DND-41 (cell line): Measurements from ENCODE around the gene PIGS.

Experiments used
- ATAC-seq: fragments of 200-7000 bp; cut with Tn5 transposase; 3 replicates; pipeline ENCODE4 v1.9.1; 2021; ENCODE audit warnings: low read depth; ENCODE audit not compliant: insufficient read depth
- DNase-seq: peaks from one replicate; pipeline ENCODE4 v3.0.0-alpha.2; 2020
- H2AFZ ChIP-seq: 2 replicates; pipeline ENCODE4 v1.6.0; 2012; ENCODE audit warnings: low read depth, low read length
- H3K27ac ChIP-seq: 2 replicates; pipeline ENCODE4 v1.5.1; 2012; ENCODE audit warnings: low read length, inconsistent platforms
- H3K27me3 ChIP-seq: fragments of 200-600 bp; sonication (generic); 2 replicates; pipeline ENCODE4 v1.6.0; 2012; ENCODE audit warnings: low read length, mild to moderate bottlenecking, inconsistent platforms; ENCODE audit not compliant: insufficient read depth, poor library complexity
- H3K36me3 ChIP-seq: 2 replicates; pipeline ENCODE4 v1.5.1; 2012; ENCODE audit warnings: low read length, inconsistent platforms; ENCODE audit not compliant: insufficient read depth
- H3K4me1 ChIP-seq: 2 replicates; pipeline ENCODE4 v1.5.1; 2012; ENCODE audit warnings: mild to moderate bottlenecking, low read length; ENCODE audit not compliant: insufficient read depth
- H3K4me2 ChIP-seq: 2 replicates; pipeline ENCODE4 v1.6.0; 2012; ENCODE audit warnings: mild to moderate bottlenecking, moderate library complexity, low read length, inconsistent platforms; ENCODE audit not compliant: insufficient read depth
- H3K4me3 ChIP-seq, 2 experiments: fragments of 200-600 bp in 1 of 2; shearing (Covaris generic) in 1 of 2; 2 replicates each; pipeline ENCODE4 v1.5.1; 2012 to 2016; ENCODE audit warnings: inconsistent platforms in 2 of 2, low read length in 2 of 2, mild to moderate bottlenecking in 2 of 2, low read depth in 1 of 2, moderate library complexity in 1 of 2
- H3K79me2 ChIP-seq: 2 replicates; pipeline ENCODE4 v1.6.0; 2012; ENCODE audit warnings: low read length, inconsistent platforms; ENCODE audit not compliant: insufficient read depth
- H3K9ac ChIP-seq: 2 replicates; pipeline ENCODE4 v1.6.0; 2012; ENCODE audit warnings: low read depth, mild to moderate bottlenecking, inconsistent platforms, low read length, moderate library complexity
- H3K9me3 ChIP-seq: 2 replicates; pipeline ENCODE4 v1.5.1; 2012; ENCODE audit warnings: low read length, moderate library complexity, mild to moderate bottlenecking, inconsistent platforms; ENCODE audit not compliant: insufficient read depth, severe bottlenecking
- H4K20me1 ChIP-seq: 2 replicates; pipeline ENCODE4 v1.6.0; 2012; ENCODE audit warnings: low read length; ENCODE audit not compliant: insufficient read depth
- CTCF ChIP-seq: IDR thresholded peaks from 2 replicates; pipeline ENCODE4 v1.5.1; 2012; ENCODE audit warnings: borderline replicate concordance, low read length, moderate library complexity, mild to moderate bottlenecking; ENCODE audit not compliant: poor library complexity, severe bottlenecking; ENCODE audit errors: extremely low read depth
- EZH2 ChIP-seq: IDR thresholded peaks from 3 replicates; pipeline ENCODE4 v1.6.1; 2012; ENCODE audit warnings: borderline replicate concordance, low read depth, mild to moderate bottlenecking, moderate library complexity, low read length, inconsistent platforms; ENCODE audit not compliant: severe bottlenecking

Gene PIGS

GRCh38 chr17:28547623-28548416, 23.5 kb downstream of the PIGS start:
- no peaks in the 10 kb centered on the region for H3K27me3 ChIP-seq
- no peak overlapping the region for H3K4me3 ChIP-seq
- ATAC-seq: peak; percentile 34; the same call in 2 of the 3 replicates
- no peak overlapping the region for H3K27ac ChIP-seq
- peaks cover 32% of the 10 kb centered on the region for H3K4me1 ChIP-seq
- no peak overlapping the region for H2AFZ ChIP-seq
- H3K9ac ChIP-seq: no peak overlapping the region
- 0 out of 2 replicates have a peak, but pooled peaks cover 6% of the 10 kb centered on the region for H3K36me3 ChIP-seq
- no peak overlapping the region for H3K4me2 ChIP-seq
- peak; percentile 58 for DNase-seq
- no peaks in the 10 kb centered on the region for H3K9me3 ChIP-seq
- 0 out of 2 replicates have a peak, but pooled peaks cover 11% of the 10 kb centered on the region for H4K20me1 ChIP-seq
- H3K79me2 ChIP-seq: no peaks in the 10 kb centered on the region
- peak; percentile 85 for TF ChIP-seq CTCF
- no peak for TF ChIP-seq EZH2

- ATAC-seq (no peak), DNase-seq (no peak)
- H3K4me1 ChIP-seq: peaks cover 29% of the 10 kb centered on the region
- H3K9ac ChIP-seq: no peak overlapping the region
- TF ChIP-seq EZH2: no peak
- TF ChIP-seq CTCF: no peak
- H3K4me3 ChIP-seq: no peak overlapping the region
- no peaks in the 10 kb centered on the region for H3K79me2 ChIP-seq
- no peak overlapping the region for H2AFZ ChIP-seq
- no peaks in the 10 kb centered on the region for H3K27me3 ChIP-seq
- no peak overlapping the region for H3K4me2 ChIP-seq
- H4K20me1 ChIP-seq: 0 out of 2 replicates have a peak, but pooled peaks cover 11% of the 10 kb centered on the region
- no peak overlapping the region for H3K27ac ChIP-seq
- 0 out of 2 replicates have a peak, but pooled peaks cover 6% of the 10 kb centered on the region for H3K36me3 ChIP-seq
- no peaks in the 10 kb centered on the region for H3K9me3 ChIP-seq
These were observed 24.2 kb downstream of the PIGS start for GRCh38 chr17:28547096-28547622.

GRCh38 chr17:28545787-28546415, 25.4 kb downstream of the PIGS start:
- no peak overlapping the region for H3K4me3 ChIP-seq
- DNase-seq (no peak), ATAC-seq (no peak)
- peaks cover 18% of the 10 kb centered on the region for H3K4me1 ChIP-seq
- H4K20me1 ChIP-seq: 0 out of 2 replicates have a peak, but pooled peaks cover 11% of the 10 kb centered on the region
- no peaks in the 10 kb centered on the region for H3K79me2 ChIP-seq
- no peak overlapping the region for H3K27ac ChIP-seq
- H3K27me3 ChIP-seq: no peaks in the 10 kb centered on the region
- H2AFZ ChIP-seq: no peak overlapping the region
- no peak for TF ChIP-seq CTCF
- no peak for TF ChIP-seq EZH2
- H3K9ac ChIP-seq: no peak overlapping the region
- H3K4me2 ChIP-seq: no peak overlapping the region
- 0 out of 2 replicates have a peak, but pooled peaks cover 6% of the 10 kb centered on the region for H3K36me3 ChIP-seq
- no peaks in the 10 kb centered on the region for H3K9me3 ChIP-seq
